Fibroblast of the aortic adventitia (primary cell): Measurements from ENCODE around the gene BRAF. TPM values are rescaled to one million over a fixed set of nuclear protein-coding genes. Genes with fewer than 3 reads are reported as not detected.
"Not testable (repeated sequence)": the region's sequence is repeated elsewhere in the genome, so short reads cannot be mapped to it uniquely, and the experiment has no call there.

Experiments
- DNase-seq: peaks from one replicate; pipeline ENCODE4 v3.0.0-alpha.2; 2010; ENCODE audit warnings: low read depth
- H3K4me3 ChIP-seq: 2 replicates; pipeline ENCODE4 v1.5.1; 2011; ENCODE audit warnings: low read depth, mild to moderate bottlenecking, control low read depth, low read length, moderate library complexity
- CTCF ChIP-seq: IDR thresholded peaks from 2 replicates; pipeline ENCODE4 v1.5.1; 2011; ENCODE audit warnings: mild to moderate bottlenecking, low read length, control low read depth, inconsistent platforms; ENCODE audit not compliant: insufficient read depth
- total RNA-seq: library from RNA; depleted of rRNA; stranded (reverse); fragments of >200 nt; gene quantifications from 2 replicates; pipeline ENCODE4 v1.2.3, GENCODE V29; 2012; ENCODE audit warnings: low replicate concordance

BRAF gene
- total RNA-seq, 1 donor = 29.9 TPM

GRCh38 chr7:140719721-140720120 lies 205.0 kb downstream of the BRAF start:
- no peak overlapping the region for H3K4me3 ChIP-seq
- TF ChIP-seq CTCF = no peak
- DNase-seq = peak; percentile 13

- TF ChIP-seq CTCF = no peak
- H3K4me3 ChIP-seq = no peak overlapping the region
- DNase-seq = no peak
Measured at GRCh38 chr7:140714331-140715040, 210.2 kb downstream of the BRAF start.

- not testable (repeated sequence) for H3K4me3 ChIP-seq, DNase-seq
Measured at GRCh38 chr7:140712392-140712791, 212.3 kb downstream of the BRAF start.

GRCh38 chr7:140708764-140709163 lies 216.0 kb downstream of the BRAF start:
- DNase-seq, H3K4me3 ChIP-seq: not testable (repeated sequence)

GRCh38 chr7:140707132-140707531 lies 217.6 kb downstream of the BRAF start:
- no peak overlapping the region for H3K4me3 ChIP-seq
- no peak for DNase-seq
- no peak for TF ChIP-seq CTCF

GRCh38 chr7:140704205-140704604 lies 220.5 kb downstream of the BRAF start:
- TF ChIP-seq CTCF = no peak
- no peak for DNase-seq

GRCh38 chr7:140702774-140703173 lies 222.0 kb downstream of the BRAF start:
- no peak for DNase-seq
- TF ChIP-seq CTCF = no peak
- no peak overlapping the region for H3K4me3 ChIP-seq

More at GRCh38 chr7:140704205-140704604, 220.5 kb downstream of the BRAF start:
- H3K4me3 ChIP-seq = no peak overlapping the region

- no peak for TF ChIP-seq CTCF
- H3K4me3 ChIP-seq = no peak overlapping the region
- no peak for DNase-seq
Measured at GRCh38 chr7:140698477-140698876, 226.3 kb downstream of the BRAF start.
